GM23248 (cell line): ENCODE results near the gene ARHGAP10. TPM values are rescaled to one million over a fixed set of nuclear protein-coding genes. Genes with fewer than 3 reads are reported as not detected.
A peak's percentile ranks its signal among the peaks of the same experiment; 100 is the strongest.

Source experiments
- DNase-seq: peaks from one replicate; pipeline ENCODE4 v3.0.0-alpha.2; 2015
- H2AFZ ChIP-seq: fragments of 200-600 bp; sonication (generic); 2 replicates; pipeline ENCODE4 v1.6.1; 2016; ENCODE audit warnings: antibody characterized with exemption
- H3F3A ChIP-seq: fragments of 200-600 bp; sonication (generic); 2 replicates; pipeline ENCODE4 v1.6.1; 2016; ENCODE audit warnings: mild to moderate bottlenecking, antibody characterized with exemption, mixed run types; ENCODE audit not compliant: insufficient read depth
- H3K27ac ChIP-seq: fragments of 200-600 bp; sonication (generic); 2 replicates; pipeline ENCODE4 v1.5.1; 2016; ENCODE audit warnings: mild to moderate bottlenecking
- H3K27me3 ChIP-seq: fragments of 200-600 bp; sonication (generic); replicated peaks from 2 replicates; pipeline ENCODE4 v1.6.1; 2016; ENCODE audit warnings: mild to moderate bottlenecking; ENCODE audit not compliant: insufficient read depth
- H3K36me3 ChIP-seq: fragments of 200-600 bp; sonication (generic); 2 replicates; pipeline ENCODE4 v1.6.1; 2016; ENCODE audit warnings: low read depth, mild to moderate bottlenecking
- H3K4me1 ChIP-seq: fragments of 200-600 bp; sonication (generic); 2 replicates; pipeline ENCODE4 v1.6.1; 2016; ENCODE audit warnings: mild to moderate bottlenecking; ENCODE audit not compliant: insufficient read depth
- H3K4me2 ChIP-seq: fragments of 200-600 bp; sonication (generic); one replicate; pipeline ENCODE4 v1.6.1; 2016; ENCODE audit warnings: mild to moderate bottlenecking; ENCODE audit not compliant: unreplicated experiment
- H3K4me3 ChIP-seq: fragments of 200-600 bp; sonication (generic); 2 replicates; pipeline ENCODE4 v1.5.1; 2016; ENCODE audit warnings: mild to moderate bottlenecking
- H3K79me2 ChIP-seq: fragments of 200-600 bp; sonication (generic); 2 replicates; pipeline ENCODE4 v1.6.1; 2016; ENCODE audit warnings: mild to moderate bottlenecking; ENCODE audit not compliant: insufficient read depth
- H3K9ac ChIP-seq: fragments of 200-600 bp; sonication (generic); 2 replicates; pipeline ENCODE4 v1.6.1; 2016; ENCODE audit warnings: mild to moderate bottlenecking
- H3K9me2 ChIP-seq: fragments of 200-600 bp; sonication (generic); 2 replicates; pipeline ENCODE4 v1.6.1; 2016; ENCODE audit warnings: mixed run types, mild to moderate bottlenecking, moderate library complexity; ENCODE audit not compliant: insufficient read depth
- H3K9me3 ChIP-seq: fragments of 200-600 bp; sonication (generic); one replicate; pipeline ENCODE4 v1.6.1; 2017; ENCODE audit warnings: low read depth
- H4K20me1 ChIP-seq: fragments of 200-600 bp; sonication (generic); 2 replicates; pipeline ENCODE4 v1.6.0; 2016; ENCODE audit not compliant: insufficient read depth
- EZH2 ChIP-seq: fragments of 200-600 bp; sonication (generic); IDR thresholded peaks from 2 replicates; pipeline ENCODE4 v1.6.1; 2018; ENCODE audit warnings: antibody characterized with exemption, mild to moderate bottlenecking; ENCODE audit not compliant: insufficient read depth, poor library complexity, severe bottlenecking
- EZH2phosphoT487 ChIP-seq: fragments of 200-600 bp; sonication (generic); IDR thresholded peaks from 2 replicates; pipeline ENCODE4 v1.6.1; 2018; ENCODE audit warnings: antibody characterized with exemption, moderate library complexity, mild to moderate bottlenecking, low read depth; ENCODE audit not compliant: insufficient read depth
- whole genome bisulfite sequencing, 2 experiments: methylation state at CpG; one replicate each; pipeline ENCODE4 v1.1.6; 2015 to 2017; ENCODE audit warnings: low lambda C conversion rate in 2 of 2, low coverage in 1 of 2; ENCODE audit errors: missing lambda C conversion rate in 2 of 2; 5-methylcytosine and 5-hydroxymethylcytosine counted together
- in situ Hi-C: fragments of 300-500 bp; cut with MboI; formaldehyde crosslinking; loops from 2 replicates; pipeline ENCODE4 v1.15.0; 2020
- polyA plus RNA-seq: library from polyadenylated mRNA; unstranded; fragments of >200 nt; fragmentation: Nextera tagmentation; extraction: Ambion mirVana; gene quantifications from 2 replicates; pipeline ENCODE4 v1.2.1, GENCODE V29; 2016
- total RNA-seq: library from RNA; depleted of rRNA; stranded (reverse); fragments of >200 nt; shearing (Covaris generic); gene quantifications from 2 replicates; pipeline ENCODE4 v1.2.3, GENCODE V29; 2014

The ARHGAP10 gene
- total and polyA plus RNA-seq, 2 experiments from 2014 or later = 19.5 to 24.8 TPM

DNA sequence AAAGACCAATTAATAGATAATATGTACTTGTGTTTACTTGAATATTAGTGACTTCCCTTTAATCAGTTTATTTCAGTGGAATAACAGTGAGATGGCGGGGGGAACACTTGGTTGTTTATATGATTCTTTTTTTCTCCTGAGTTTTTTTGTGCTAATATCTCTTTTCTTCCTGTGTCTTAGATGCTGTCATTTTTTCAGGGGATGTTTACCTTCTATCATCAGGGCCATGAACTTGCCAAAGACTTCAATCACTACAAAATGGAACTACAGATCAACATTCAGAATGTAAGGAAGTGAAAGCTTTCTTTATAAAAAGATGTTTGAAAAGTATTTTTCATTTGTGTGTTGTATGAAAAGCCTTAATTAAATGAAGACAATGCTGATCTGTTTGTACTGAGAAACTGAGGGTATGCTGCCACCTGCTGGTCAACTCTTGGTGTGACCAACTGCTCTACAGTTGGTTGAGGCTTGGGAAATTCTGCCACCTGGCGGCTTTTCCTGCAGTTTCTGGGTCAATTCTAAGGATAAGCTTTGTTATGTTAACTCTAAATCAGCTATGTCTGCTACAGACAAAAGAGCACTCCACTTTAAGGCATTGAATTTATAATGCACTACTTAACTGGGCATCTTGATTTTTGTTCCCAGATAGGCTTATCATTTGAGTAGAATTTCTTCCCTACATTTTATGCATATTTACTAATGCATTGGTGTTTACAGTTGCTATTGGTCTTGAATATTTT, 134.8 kb downstream of the ARHGAP10 start:
- WGBS, 2 experiments = 1 to 5% methylated on average over 2 of the region's 2 CpGs
- DNase-seq = peak; percentile 88
- H3K36me3 ChIP-seq = peaks cover 11% of the 10 kb centered on the region; the same call in 1 of the 2 replicates
- H3K4me3 ChIP-seq = no peak overlapping the region
- H3K4me2 ChIP-seq = peak overlapping the region; percentile 59
- no peaks in the 10 kb centered on the region; the same call in 1 of the 2 replicates for H4K20me1 ChIP-seq
- in situ Hi-C loops = loop anchor here (5.0 to 25.0 kb wide), 3 partner anchors 159 to 704 kb away; no protein-coding TSS in a partner anchor
- H3K27ac ChIP-seq = peak overlapping the region; percentile 62
- H3F3A ChIP-seq = peaks cover 22% of the 10 kb centered on the region
- peak overlapping the region; percentile 44 for H3K9ac ChIP-seq
- H3K9me2 ChIP-seq = no peaks in the 10 kb centered on the region
- H3K9me3 ChIP-seq = no peaks in the 10 kb centered on the region
- H3K79me2 ChIP-seq = peaks cover 45% of the 10 kb centered on the region
- H3K27me3 ChIP-seq = no peaks in the 10 kb centered on the region
- no peak overlapping the region for H2AFZ ChIP-seq
- H3K4me1 ChIP-seq = peaks cover 35% of the 10 kb centered on the region
- TF ChIP-seq EZH2 (no peak), EZH2phosphoT487 (no peak)

GRCh38 chr4:147874109-147874508, 142.2 kb downstream of the ARHGAP10 start:
- no peaks in the 10 kb centered on the region for H4K20me1 ChIP-seq
- WGBS, 2 experiments = 70 to 73% methylated on average over 5 of the region's 5 CpGs
- H3K9me3 ChIP-seq = no peaks in the 10 kb centered on the region
- no peaks in the 10 kb centered on the region for H3K4me1 ChIP-seq
- no peak overlapping the region for H2AFZ ChIP-seq
- in situ Hi-C loops = loop anchor here (25.0 kb wide), 2 partner anchors 537 to 712 kb away; no protein-coding TSS in a partner anchor
- peaks cover 9% of the 10 kb centered on the region; the same call in 1 of the 2 replicates for H3F3A ChIP-seq
- no peak overlapping the region for H3K4me2 ChIP-seq
- no peaks in the 10 kb centered on the region for H3K9me2 ChIP-seq
- peaks cover 34% of the 10 kb centered on the region for H3K79me2 ChIP-seq
- H3K4me3 ChIP-seq = no peak overlapping the region
- no peak overlapping the region for H3K27ac ChIP-seq
- H3K36me3 ChIP-seq = 0 out of 2 replicates have a peak, but pooled peaks cover 16% of the 10 kb centered on the region
- H3K27me3 ChIP-seq = no peaks in the 10 kb centered on the region
- H3K9ac ChIP-seq = no peak overlapping the region
- TF ChIP-seq EZH2phosphoT487 = no peak
- TF ChIP-seq EZH2 = no peak
- no peak for DNase-seq

GRCh38 chr4:147877308-147877771, 145.5 kb downstream of the ARHGAP10 start:
- Histone ChIP-seq H3K27me3 (no peaks in the 10 kb centered on the region), H3K4me1 (no peaks in the 10 kb centered on the region), H3K9me3 (no peaks in the 10 kb centered on the region), H3K36me3 (0 out of 2 replicates have a peak, but pooled peaks cover 17% of the 10 kb centered on the region), H3F3A (peaks cover 9% of the 10 kb centered on the region; the same call in 1 of the 2 replicates), H3K4me3 (no peak overlapping the region), H3K4me2 (no peak overlapping the region), H4K20me1 (no peaks in the 10 kb centered on the region), H3K9ac (no peak overlapping the region), H3K9me2 (no peaks in the 10 kb centered on the region), H3K27ac (no peak overlapping the region), H2AFZ (no peak overlapping the region), H3K79me2 (peaks cover 10% of the 10 kb centered on the region)
- in situ Hi-C loops = no loop called here
- TF ChIP-seq EZH2 (no peak), EZH2phosphoT487 (no peak)
- no peak for DNase-seq

DNA sequence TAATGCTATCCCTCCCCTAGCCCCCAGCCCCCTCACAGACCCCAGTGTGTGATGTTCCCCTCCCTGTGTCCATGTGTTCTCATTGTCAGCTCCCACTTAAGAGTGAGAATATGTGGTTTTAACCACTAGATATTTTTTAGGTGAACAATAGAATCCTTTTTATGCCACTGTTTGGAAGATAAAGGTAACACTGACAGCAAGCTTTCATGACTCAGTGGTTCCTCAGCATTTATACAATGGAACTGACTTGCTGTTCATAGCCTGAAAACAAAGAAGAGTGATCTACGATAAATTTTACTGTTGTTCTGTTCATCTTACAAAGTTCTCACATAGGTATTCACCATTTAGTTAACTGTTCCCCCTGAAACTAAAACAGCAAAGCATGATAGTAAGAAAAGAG, 147.8 kb downstream of the ARHGAP10 start:
- H3K27me3 ChIP-seq = no peaks in the 10 kb centered on the region
- H3K9ac ChIP-seq = no peak overlapping the region
- H2AFZ ChIP-seq = no peak overlapping the region
- in situ Hi-C loops = no loop called here
- H3K4me3 ChIP-seq = no peak overlapping the region
- H3F3A ChIP-seq = peaks cover 9% of the 10 kb centered on the region; the same call in 1 of the 2 replicates
- no peak for TF ChIP-seq EZH2
- TF ChIP-seq EZH2phosphoT487 = no peak
- H3K27ac ChIP-seq = no peak overlapping the region
- no peak for DNase-seq
- 95 to 97% methylated on average over 1 of the region's 1 CpG for WGBS, 2 experiments
- H3K4me1 ChIP-seq = no peaks in the 10 kb centered on the region
- H4K20me1 ChIP-seq = no peaks in the 10 kb centered on the region
- H3K4me2 ChIP-seq = no peak overlapping the region
- no peaks in the 10 kb centered on the region for H3K9me2 ChIP-seq
- no peaks in the 10 kb centered on the region for H3K9me3 ChIP-seq
- peaks cover 36% of the 10 kb centered on the region; the same call in 1 of the 2 replicates for H3K36me3 ChIP-seq
- no peaks in the 10 kb centered on the region; the same call in 1 of the 2 replicates for H3K79me2 ChIP-seq
